ENCODE measurements around the gene GOT1. TPM values are rescaled to one million over a fixed set of nuclear protein-coding genes. Genes with fewer than 3 reads are reported as not detected.

Gene GOT1
- total RNA-seq, 1 donor from 2014 or later: 22.2 TPM

DNA sequence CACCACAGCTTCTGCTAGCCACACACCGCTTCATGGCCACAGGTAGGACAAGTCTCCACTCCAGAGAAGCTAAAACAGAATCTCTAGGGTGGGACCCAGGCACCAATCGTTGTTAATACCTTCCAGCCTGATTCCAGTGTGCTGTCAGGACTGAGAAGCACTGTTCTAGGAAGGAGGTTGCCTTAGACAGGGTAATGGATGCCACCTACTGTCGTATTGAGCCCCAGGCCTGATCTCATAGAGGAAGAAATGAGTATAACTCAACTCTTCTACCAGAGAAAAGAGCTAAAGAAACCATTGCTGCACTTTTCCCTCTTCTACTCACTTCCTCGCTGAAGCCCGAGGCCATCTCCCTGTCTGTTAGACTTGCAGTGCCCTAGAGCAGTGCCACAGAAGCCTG, 69.5 kb downstream of the GOT1 start:
- DNase-seq (ENCODE audit: low read depth in 2 of 2): no peak

DNA sequence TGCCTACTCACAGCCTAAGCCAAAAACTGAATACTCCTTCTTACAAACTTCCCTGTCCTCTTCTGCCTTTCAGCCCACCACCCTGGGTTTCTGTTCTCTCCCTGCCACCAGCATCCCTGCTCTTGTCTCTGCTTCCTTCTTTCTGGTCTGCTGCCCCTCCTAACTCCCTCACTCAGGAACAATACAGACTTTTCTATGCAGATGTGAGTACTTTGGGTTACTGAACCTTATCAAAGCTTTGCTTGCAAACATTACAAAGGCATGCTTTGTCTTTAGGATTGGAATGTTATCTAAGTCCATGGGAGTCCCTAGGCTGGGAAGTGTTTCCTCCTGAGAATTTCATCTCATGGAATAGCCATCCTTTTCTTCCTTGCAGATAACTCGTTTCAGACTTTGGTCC, 72.3 kb downstream of the GOT1 start:
- DNase-seq (ENCODE audit: low read depth in 2 of 2): no peak

DNA sequence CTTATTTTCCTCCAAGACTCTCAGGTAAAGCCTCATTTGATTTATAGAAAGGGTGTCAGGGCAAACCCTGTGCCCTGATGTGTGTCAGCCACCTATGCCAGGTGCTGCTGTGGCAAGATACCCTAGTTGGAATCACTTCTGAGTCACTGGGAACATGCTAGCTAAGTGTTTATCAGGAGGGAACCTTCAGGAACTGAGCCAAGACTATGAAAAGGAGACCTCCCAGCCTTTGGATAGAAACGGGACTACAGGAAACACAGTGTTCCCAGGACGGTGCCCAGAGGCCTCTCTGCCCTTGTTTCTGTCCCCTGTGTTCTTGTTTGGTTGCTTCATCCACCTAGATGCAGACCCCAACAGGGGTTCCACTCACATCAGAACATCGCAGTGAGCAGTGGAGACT, 72.7 kb downstream of the GOT1 start:
- no peak for DNase-seq (ENCODE audit: low read depth in 2 of 2)

DNA sequence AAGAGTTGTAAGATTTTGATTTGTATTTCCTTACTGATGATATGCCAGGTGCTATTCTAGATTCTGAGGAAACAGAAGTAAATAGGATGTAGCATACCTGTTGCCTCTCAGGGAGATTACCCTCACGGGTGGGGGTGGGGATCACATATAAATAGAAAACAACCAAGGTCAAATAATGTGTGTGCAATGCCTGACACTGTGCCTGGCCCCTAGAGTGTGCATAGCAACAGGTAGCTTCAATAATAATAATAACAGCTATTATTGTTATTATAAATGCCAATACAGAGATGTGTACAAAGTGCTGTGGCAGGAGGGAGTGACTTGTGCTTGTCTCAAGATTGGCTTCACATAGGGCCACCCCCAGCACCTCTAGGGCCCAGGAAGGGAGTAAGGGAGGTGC, 77.2 kb downstream of the GOT1 start:
- DNase-seq (ENCODE audit: low read depth in 2 of 2): no peak

DNA sequence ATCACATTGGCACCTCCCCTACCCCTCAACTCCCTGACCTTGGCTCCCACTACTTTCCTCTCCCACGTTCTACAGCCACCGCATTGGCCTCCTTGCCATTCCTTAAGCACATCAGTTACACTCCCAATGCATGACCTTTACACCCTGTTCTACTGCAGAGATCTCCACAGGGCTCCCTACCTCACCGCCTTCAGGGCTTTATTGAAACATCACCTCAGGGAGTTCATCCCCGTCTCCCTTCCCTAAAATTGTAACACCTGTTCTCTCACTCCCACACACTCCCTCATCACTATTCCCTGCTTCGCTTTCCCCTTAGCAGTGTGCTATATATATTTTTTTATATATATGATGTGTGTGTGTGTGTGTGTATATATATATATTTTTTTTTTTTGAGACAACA, 82.8 kb downstream of the GOT1 start:
- no peak for DNase-seq (ENCODE audit: low read depth in 2 of 2)

Other genes starting within 250 kb of the GOT1 start
- gene HPSE2, start 194.8 kb downstream of the GOT1 start, total RNA-seq: under 0.01 TPM in 1 of 2 replicates, not detected in the other
- not detected in 2 replicates for gene CNNM1, start 101.3 kb downstream of the GOT1 start, total RNA-seq
- not detected in 2 replicates for gene NKX2-3, start 102.3 kb upstream of the GOT1 start, total RNA-seq
- gene SLC25A28, start 189.8 kb upstream of the GOT1 start, total RNA-seq: 8.3 and 11.1 TPM in 2 replicates
- gene ENTPD7, start 228.9 kb upstream of the GOT1 start, total RNA-seq: 14.4 and 16.1 TPM in 2 replicates

Measured in lung microvascular endothelial cell (primary cell).